Epithelial cell of esophagus (primary cell): ENCODE results near the gene HNF1B.

Experiments used
- DNase-seq: peaks from one replicate; pipeline ENCODE4 v3.0.0; 2010; ENCODE audit warnings: low read depth
- H3K4me3 ChIP-seq: 2 replicates; pipeline ENCODE4 v1.5.1; 2011; ENCODE audit warnings: mild to moderate bottlenecking, low read length, control low read depth
- TF ChIP-seq, protein P1 (sequence below): IDR thresholded peaks from 2 replicates; pipeline ENCODE4 v1.5.1; 2011; ENCODE audit warnings: low read depth, mild to moderate bottlenecking, low read length, control low read depth, inconsistent platforms; ENCODE audit not compliant: insufficient read depth; ENCODE audit errors: missing control alignments

Gene HNF1B

GRCh38 chr17:37664214-37664613 is 80.6 kb downstream of the HNF1B start:
- no peak for DNase-seq
- TF ChIP-seq, protein P1, sequence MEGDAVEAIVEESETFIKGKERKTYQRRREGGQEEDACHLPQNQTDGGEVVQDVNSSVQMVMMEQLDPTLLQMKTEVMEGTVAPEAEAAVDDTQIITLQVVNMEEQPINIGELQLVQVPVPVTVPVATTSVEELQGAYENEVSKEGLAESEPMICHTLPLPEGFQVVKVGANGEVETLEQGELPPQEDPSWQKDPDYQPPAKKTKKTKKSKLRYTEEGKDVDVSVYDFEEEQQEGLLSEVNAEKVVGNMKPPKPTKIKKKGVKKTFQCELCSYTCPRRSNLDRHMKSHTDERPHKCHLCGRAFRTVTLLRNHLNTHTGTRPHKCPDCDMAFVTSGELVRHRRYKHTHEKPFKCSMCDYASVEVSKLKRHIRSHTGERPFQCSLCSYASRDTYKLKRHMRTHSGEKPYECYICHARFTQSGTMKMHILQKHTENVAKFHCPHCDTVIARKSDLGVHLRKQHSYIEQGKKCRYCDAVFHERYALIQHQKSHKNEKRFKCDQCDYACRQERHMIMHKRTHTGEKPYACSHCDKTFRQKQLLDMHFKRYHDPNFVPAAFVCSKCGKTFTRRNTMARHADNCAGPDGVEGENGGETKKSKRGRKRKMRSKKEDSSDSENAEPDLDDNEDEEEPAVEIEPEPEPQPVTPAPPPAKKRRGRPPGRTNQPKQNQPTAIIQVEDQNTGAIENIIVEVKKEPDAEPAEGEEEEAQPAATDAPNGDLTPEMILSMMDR = no peak
- H3K4me3 ChIP-seq = no peak overlapping the region

- H3K4me3 ChIP-seq = no peak overlapping the region
- DNase-seq = no peak
- TF ChIP-seq, protein P1 = no peak
Measured at GRCh38 chr17:37662353-37662752, 82.5 kb downstream of the HNF1B start.

DNA sequence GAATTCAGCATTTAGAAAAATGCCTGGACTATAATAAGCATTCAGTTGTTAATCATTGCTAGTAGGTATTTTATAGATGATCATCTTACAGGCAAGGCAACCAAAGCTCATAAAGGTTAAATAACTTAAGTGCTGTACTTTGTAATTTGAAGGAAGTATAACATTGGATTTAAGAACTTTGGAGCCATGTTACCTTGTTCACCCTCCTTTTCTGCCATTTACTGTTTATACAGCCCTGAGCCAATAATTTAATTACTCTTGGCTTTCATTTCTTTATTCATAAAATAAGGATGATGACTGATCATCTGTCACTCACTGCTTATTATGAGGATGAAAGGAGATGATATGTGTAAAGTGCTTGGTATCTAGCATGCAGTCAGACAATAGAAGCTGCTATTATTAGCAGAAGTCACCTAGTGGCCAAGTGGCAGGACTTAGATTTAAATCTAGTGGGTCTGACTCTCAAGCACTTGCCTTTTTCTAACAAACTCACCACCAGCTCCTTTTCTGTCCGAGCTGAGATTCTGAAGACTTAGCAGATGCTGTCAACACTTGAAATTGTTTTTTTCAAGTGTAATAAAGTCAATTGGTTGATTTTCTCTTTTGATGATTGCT is 83.4 kb downstream of the HNF1B start:
- DNase-seq = no peak

DNA sequence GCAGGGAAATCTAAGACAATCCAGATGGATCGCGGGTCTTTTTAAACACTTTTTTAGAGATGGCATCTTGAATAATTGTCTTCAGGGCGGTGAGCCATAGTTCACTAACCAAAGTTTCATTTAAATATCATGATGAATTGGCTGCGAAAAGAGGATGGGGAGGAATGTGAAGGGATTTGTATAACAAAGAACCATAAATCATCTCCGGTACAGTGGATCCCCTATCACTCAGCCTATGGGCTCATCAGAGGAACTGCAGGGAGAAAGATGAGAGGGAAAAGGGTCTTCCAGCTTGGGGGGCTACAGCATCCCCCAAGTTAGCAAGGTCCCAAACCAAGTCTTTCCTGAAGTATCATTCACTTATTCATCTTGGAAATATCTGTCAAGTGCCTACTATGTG is 84.9 kb downstream of the HNF1B start:
- no peak for DNase-seq
- H3K4me3 ChIP-seq = no peak overlapping the region
- TF ChIP-seq, protein P1 = no peak

More for the DNA sequence above, 83.4 kb downstream of the HNF1B start:
- H3K4me3 ChIP-seq = no peak overlapping the region
- TF ChIP-seq, protein P1 = peak; percentile 29

DNA sequence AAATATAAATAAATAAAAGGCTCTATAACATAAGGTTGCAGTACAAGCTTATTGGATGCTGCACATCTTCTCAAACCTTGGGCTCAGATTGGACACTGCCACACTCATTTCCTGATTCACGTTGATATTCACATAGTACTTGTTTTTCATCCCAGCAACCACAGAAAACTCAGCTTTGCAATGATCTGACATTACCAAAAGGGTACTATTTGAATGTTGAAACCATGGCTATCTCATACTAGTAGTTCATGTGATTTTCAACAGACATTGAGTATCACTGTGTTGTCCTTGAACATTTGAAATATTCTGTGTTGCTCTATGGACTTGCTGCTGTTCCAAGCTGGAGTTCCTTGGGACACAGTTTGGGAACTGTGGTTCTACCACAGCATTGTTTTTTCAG is 87.7 kb downstream of the HNF1B start:
- TF ChIP-seq, protein P1 = no peak
- DNase-seq = no peak

GRCh38 chr17:37651849-37652248 is 93.0 kb downstream of the HNF1B start:
- DNase-seq = no peak
- TF ChIP-seq, protein P1 = no peak
- H3K4me3 ChIP-seq = no peak overlapping the region

More for the DNA sequence above, 87.7 kb downstream of the HNF1B start:
- no peak overlapping the region for H3K4me3 ChIP-seq

DNA sequence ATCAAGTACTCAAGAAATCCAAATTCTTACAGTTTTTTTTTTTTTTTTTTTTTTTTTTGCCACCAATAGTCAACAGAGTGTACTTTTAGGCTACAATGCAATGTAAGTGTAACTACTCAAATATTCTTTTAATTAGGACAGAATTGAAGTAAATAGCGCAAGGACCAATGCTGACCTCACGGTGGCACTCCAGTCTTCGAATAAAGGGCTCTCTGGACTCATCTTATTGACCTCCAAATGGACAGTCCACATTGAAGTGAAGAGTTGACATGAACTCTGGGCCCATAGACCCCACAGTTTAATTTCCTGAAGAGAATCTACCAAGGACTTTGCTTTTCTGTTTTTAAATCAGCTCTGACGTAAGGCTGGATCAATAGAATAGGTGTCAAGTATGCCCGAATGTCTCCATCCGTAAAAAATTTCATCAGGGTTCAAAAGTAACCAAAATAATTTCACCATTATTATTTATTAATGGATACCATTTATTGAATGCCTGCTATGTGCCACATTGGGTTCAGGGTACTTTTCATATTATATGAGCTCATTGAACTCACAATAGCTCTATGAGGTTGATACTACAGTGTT is 94.3 kb downstream of the HNF1B start:
- H3K4me3 ChIP-seq = no peak overlapping the region
- TF ChIP-seq, protein P1 = peak; percentile 53
- DNase-seq = peak; percentile 49
